GM19025 (cell line): ENCODE data around the gene SMAP2.

Experiments used
- ATAC-seq: cut with Tn5 transposase; IDR thresholded peaks from one replicate; pipeline ENCODE4 v1.9.1; 2021; ENCODE audit warnings: mild to moderate bottlenecking, low read depth, moderate library complexity; ENCODE audit not compliant: unreplicated experiment

The SMAP2 gene

GRCh38 chr1:40462956-40463590 lies 89.5 kb downstream of the SMAP2 start:
- no peak for ATAC-seq

- no peak for ATAC-seq
Measured at GRCh38 chr1:40469327-40469726, 95.8 kb downstream of the SMAP2 start.
